SJSA1 (cell line): ENCODE measurements around the gene CENPP. TPM values are rescaled to one million over a fixed set of nuclear protein-coding genes. Genes with fewer than 3 reads are reported as not detected.

Experiments
- DNase-seq, 2 experiments: peaks; one replicate each; pipeline ENCODE4 v3.0.0-alpha.2; 2015 to 2020; ENCODE audit warnings: low spot score in 2 of 2, low read depth in 1 of 2
- H3K27ac ChIP-seq: fragments of 250-450 bp; sonication (Bioruptor Pico); 2 replicates; pipeline ENCODE4 v1.5.1; 2020; ENCODE audit warnings: mild to moderate bottlenecking, moderate library complexity
- H3K27me3 ChIP-seq: fragments of 250-450 bp; sonication (Bioruptor Pico); replicated peaks from 2 replicates; pipeline ENCODE4 v1.5.1; 2020; ENCODE audit warnings: mild to moderate bottlenecking, moderate library complexity
- H3K36me3 ChIP-seq: fragments of 250-450 bp; sonication (Bioruptor Pico); 2 replicates; pipeline ENCODE4 v1.5.1; 2020; ENCODE audit warnings: mild to moderate bottlenecking
- H3K4me1 ChIP-seq: fragments of 250-450 bp; sonication (Bioruptor Pico); replicated peaks from 2 replicates; pipeline ENCODE4 v1.6.1; 2021; ENCODE audit warnings: mild to moderate bottlenecking
- H3K4me3 ChIP-seq: fragments of 250-450 bp; sonication (Bioruptor Pico); 2 replicates; pipeline ENCODE4 v1.5.1; 2020; ENCODE audit warnings: mild to moderate bottlenecking
- H3K9me3 ChIP-seq: fragments of 250-450 bp; sonication (Bioruptor Pico); replicated peaks from 2 replicates; pipeline ENCODE4 v1.5.1; 2020; ENCODE audit warnings: mild to moderate bottlenecking
- total RNA-seq: library from RNA; depleted of rRNA; stranded (reverse); fragments of >200 nt; shearing (Covaris generic); gene quantifications from 2 replicates; pipeline ENCODE4 v1.2.3, GENCODE V29; 2014

Gene CENPP
- total RNA-seq, 1 experiment from 2014 or later: 11.0 TPM

- Histone ChIP-seq H3K4me3 (no peak overlapping the region), H3K27ac (no peak overlapping the region), H3K27me3 (no peaks in the 10 kb centered on the region), H3K36me3 (peaks cover 42% of the 10 kb centered on the region), H3K4me1 (peaks cover 7% of the 10 kb centered on the region), H3K9me3 (no peaks in the 10 kb centered on the region)
- DNase-seq: no peak
Measured at GRCh38 chr9:92295827-92296258, 29.9 kb upstream of the CENPP start.

GRCh38 chr9:92297611-92298010 lies 28.1 kb upstream of the CENPP start:
- H3K36me3 ChIP-seq: peaks cover 55% of the 10 kb centered on the region

GRCh38 chr9:92298036-92298435 lies 27.7 kb upstream of the CENPP start:
- no peaks in the 10 kb centered on the region for H3K27me3 ChIP-seq
- peaks cover 59% of the 10 kb centered on the region for H3K36me3 ChIP-seq
- no peak for DNase-seq
- H3K9me3 ChIP-seq: no peaks in the 10 kb centered on the region
- no peak overlapping the region for H3K4me3 ChIP-seq
- H3K27ac ChIP-seq: no peak overlapping the region
- H3K4me1 ChIP-seq: peaks cover 7% of the 10 kb centered on the region

More at GRCh38 chr9:92297611-92298010, 28.1 kb upstream of the CENPP start:
- no peak overlapping the region for H3K4me3 ChIP-seq
- H3K4me1 ChIP-seq: peaks cover 7% of the 10 kb centered on the region
- no peaks in the 10 kb centered on the region for H3K9me3 ChIP-seq
- DNase-seq: no peak
- no peak overlapping the region for H3K27ac ChIP-seq
- no peaks in the 10 kb centered on the region for H3K27me3 ChIP-seq

- H3K27me3 ChIP-seq: no peaks in the 10 kb centered on the region
- peaks cover 7% of the 10 kb centered on the region for H3K4me1 ChIP-seq
- peaks cover 70% of the 10 kb centered on the region for H3K36me3 ChIP-seq
- DNase-seq: no peak
- no peak overlapping the region for H3K4me3 ChIP-seq
- H3K9me3 ChIP-seq: no peaks in the 10 kb centered on the region
- no peak overlapping the region for H3K27ac ChIP-seq
Measured at GRCh38 chr9:92299116-92299515, 26.6 kb upstream of the CENPP start.

GRCh38 chr9:92300936-92301335 lies 24.8 kb upstream of the CENPP start:
- peaks cover 88% of the 10 kb centered on the region for H3K36me3 ChIP-seq
- no peak for DNase-seq
- H3K27me3 ChIP-seq: no peaks in the 10 kb centered on the region
- H3K4me1 ChIP-seq: no peaks in the 10 kb centered on the region
- no peak overlapping the region for H3K27ac ChIP-seq
- no peak overlapping the region for H3K4me3 ChIP-seq
- H3K9me3 ChIP-seq: no peaks in the 10 kb centered on the region

GRCh38 chr9:92308893-92309292 lies 16.9 kb upstream of the CENPP start:
- H3K36me3 ChIP-seq: peaks cover 86% of the 10 kb centered on the region
- no peaks in the 10 kb centered on the region for H3K9me3 ChIP-seq
- no peaks in the 10 kb centered on the region for H3K27me3 ChIP-seq

GRCh38 chr9:92310562-92310961 lies 15.2 kb upstream of the CENPP start:
- H3K27ac ChIP-seq: no peak overlapping the region
- no peaks in the 10 kb centered on the region for H3K9me3 ChIP-seq
- no peaks in the 10 kb centered on the region for H3K4me1 ChIP-seq
- H3K36me3 ChIP-seq: peaks cover 69% of the 10 kb centered on the region
- no peaks in the 10 kb centered on the region for H3K27me3 ChIP-seq
- DNase-seq: no peak
- no peak overlapping the region for H3K4me3 ChIP-seq

More at GRCh38 chr9:92308893-92309292, 16.9 kb upstream of the CENPP start:
- no peak for DNase-seq
- H3K27ac ChIP-seq: no peak overlapping the region
- H3K4me3 ChIP-seq: no peak overlapping the region
- no peaks in the 10 kb centered on the region for H3K4me1 ChIP-seq

- no peaks in the 10 kb centered on the region for H3K9me3 ChIP-seq
- DNase-seq: no peak
- H3K4me3 ChIP-seq: no peak overlapping the region
- H3K4me1 ChIP-seq: no peaks in the 10 kb centered on the region
- no peak overlapping the region for H3K27ac ChIP-seq
- no peaks in the 10 kb centered on the region for H3K27me3 ChIP-seq
- peaks cover 58% of the 10 kb centered on the region for H3K36me3 ChIP-seq
Measured at GRCh38 chr9:92312887-92313623, 12.7 kb upstream of the CENPP start.

GRCh38 chr9:92313624-92314012 lies 12.1 kb upstream of the CENPP start:
- no peaks in the 10 kb centered on the region for H3K9me3 ChIP-seq
- H3K4me1 ChIP-seq: no peaks in the 10 kb centered on the region
- H3K4me3 ChIP-seq: no peak overlapping the region
- no peak for DNase-seq
- no peaks in the 10 kb centered on the region for H3K27me3 ChIP-seq
- peaks cover 58% of the 10 kb centered on the region for H3K36me3 ChIP-seq
- no peak overlapping the region for H3K27ac ChIP-seq

- H3K36me3 ChIP-seq: peaks cover 54% of the 10 kb centered on the region
- H3K4me3 ChIP-seq: no peak overlapping the region
- DNase-seq: no peak
- no peaks in the 10 kb centered on the region for H3K4me1 ChIP-seq
- H3K27ac ChIP-seq: no peak overlapping the region
- H3K9me3 ChIP-seq: no peaks in the 10 kb centered on the region
- no peaks in the 10 kb centered on the region for H3K27me3 ChIP-seq
Measured at GRCh38 chr9:92315456-92315855, 10.3 kb upstream of the CENPP start.

- Histone ChIP-seq H3K4me3 (peak overlapping the region; percentile 63), H3K9me3 (no peaks in the 10 kb centered on the region), H3K36me3 (peaks cover 25% of the 10 kb centered on the region), H3K4me1 (peaks cover 10% of the 10 kb centered on the region; the same call in 1 of the 2 replicates), H3K27me3 (no peaks in the 10 kb centered on the region), H3K27ac (peak overlapping the region; percentile 97)
- no peak for DNase-seq
Measured at GRCh38 chr9:92324431-92324830, 1.3 kb upstream of the CENPP start.

- peaks cover 22% of the 10 kb centered on the region for H3K36me3 ChIP-seq
- no peak for DNase-seq
Measured at GRCh38 chr9:92324889-92325268, 874 bp upstream of the CENPP start.

GRCh38 chr9:92325991-92326500 lies 293 bp downstream of the CENPP start:
- DNase-seq: no peak
- Histone ChIP-seq H3K4me1 (peaks cover 10% of the 10 kb centered on the region; the same call in 1 of the 2 replicates), H3K9me3 (no peaks in the 10 kb centered on the region), H3K4me3 (peak overlapping the region; percentile 63), H3K27me3 (no peaks in the 10 kb centered on the region), H3K27ac (peak overlapping the region; percentile 97), H3K36me3 (peaks cover 16% of the 10 kb centered on the region)

More at GRCh38 chr9:92324889-92325268, 874 bp upstream of the CENPP start:
- Histone ChIP-seq H3K9me3 (no peaks in the 10 kb centered on the region), H3K27ac (peak overlapping the region; percentile 97), H3K4me1 (peaks cover 10% of the 10 kb centered on the region; the same call in 1 of the 2 replicates), H3K4me3 (peak overlapping the region; percentile 63), H3K27me3 (no peaks in the 10 kb centered on the region)

- Histone ChIP-seq H3K4me3 (no peak overlapping the region), H3K9me3 (no peaks in the 10 kb centered on the region), H3K36me3 (peaks cover 8% of the 10 kb centered on the region), H3K4me1 (peaks cover 10% of the 10 kb centered on the region; the same call in 1 of the 2 replicates), H3K27me3 (no peaks in the 10 kb centered on the region), H3K27ac (no peak overlapping the region)
- DNase-seq: no peak
Measured at GRCh38 chr9:92327283-92327850, 1.6 kb downstream of the CENPP start.
